GM23338 (cell line): ENCODE results near the gene RMC1. TPM values are rescaled to one million over a fixed set of nuclear protein-coding genes. Genes with fewer than 3 reads are reported as not detected.

ENCODE experiments used
- ATAC-seq: fragments of 200-7000 bp; cut with Tn5 transposase; 3 replicates; pipeline ENCODE4 v1.9.1; 2020
- DNase-seq: peaks from one replicate; pipeline ENCODE4 v3.0.0-alpha.2; 2015; ENCODE audit warnings: low spot score
- H2AFZ ChIP-seq: fragments of 200-600 bp; sonication (generic); 2 replicates; pipeline ENCODE4 v1.8.0; 2016; ENCODE audit warnings: antibody characterized with exemption, mild to moderate bottlenecking, moderate library complexity
- H3F3A ChIP-seq: fragments of 200-600 bp; sonication (generic); replicated peaks from 2 replicates; pipeline ENCODE4 v1.8.0; 2017; ENCODE audit warnings: antibody characterized with exemption, mixed run types, low read depth
- H3K27ac ChIP-seq: fragments of 200-600 bp; sonication (generic); 2 replicates; pipeline ENCODE4 v1.6.1; 2016; ENCODE audit warnings: low read depth
- H3K27me3 ChIP-seq: fragments of 200-600 bp; sonication (generic); 2 replicates; pipeline ENCODE4 v1.8.0; 2016; ENCODE audit warnings: mild to moderate bottlenecking, mixed run types, moderate library complexity; ENCODE audit not compliant: insufficient read depth
- H3K36me3 ChIP-seq: fragments of 200-600 bp; sonication (generic); 2 replicates; pipeline ENCODE4 v1.8.0; 2016; ENCODE audit warnings: mild to moderate bottlenecking; ENCODE audit not compliant: insufficient read depth
- H3K4me1 ChIP-seq: fragments of 200-600 bp; sonication (generic); 2 replicates; pipeline ENCODE4 v1.8.0; 2016; ENCODE audit warnings: mild to moderate bottlenecking, moderate library complexity; ENCODE audit not compliant: insufficient read depth
- H3K4me2 ChIP-seq: fragments of 200-600 bp; sonication (generic); 2 replicates; pipeline ENCODE4 v1.7.1; 2017; ENCODE audit warnings: mixed run types
- H3K4me3 ChIP-seq: fragments of 200-600 bp; sonication (generic); 2 replicates; pipeline ENCODE4 v1.6.1; 2016; ENCODE audit warnings: mixed run types
- H3K79me2 ChIP-seq: fragments of 200-600 bp; sonication (generic); replicated peaks from 2 replicates; pipeline ENCODE4 v1.8.0; 2017; ENCODE audit warnings: mild to moderate bottlenecking; ENCODE audit not compliant: insufficient read depth
- H3K9me2 ChIP-seq: fragments of 200-600 bp; sonication (generic); 2 replicates; pipeline ENCODE4 v1.8.0; 2017; ENCODE audit not compliant: insufficient read depth
- H4K20me1 ChIP-seq: fragments of 200-600 bp; sonication (generic); replicated peaks from 2 replicates; pipeline ENCODE4 v1.8.0; 2017; ENCODE audit warnings: mild to moderate bottlenecking; ENCODE audit not compliant: insufficient read depth
- H3K27ac Mint-ChIP-seq: 2 replicates; pipeline ENCODE4 v1.8.0; 2020; ENCODE audit warnings: inconsistent platforms, mild to moderate bottlenecking, moderate library complexity, mixed read lengths
- H3K27me3 Mint-ChIP-seq: 3 replicates; pipeline ENCODE4 v1.8.0; 2022; ENCODE audit warnings: low read depth, mild to moderate bottlenecking, moderate library complexity, mixed read lengths, inconsistent platforms; ENCODE audit not compliant: insufficient read depth, poor library complexity
- H3K36me3 Mint-ChIP-seq: 3 replicates; pipeline ENCODE4 v1.8.0; 2021; ENCODE audit warnings: low read depth, mild to moderate bottlenecking, inconsistent platforms, moderate library complexity, mixed read lengths
- H3K4me1 Mint-ChIP-seq: 3 replicates; pipeline ENCODE4 v1.8.0; 2020; ENCODE audit warnings: mild to moderate bottlenecking, inconsistent platforms, mixed read lengths
- H3K4me3 Mint-ChIP-seq: 3 replicates; pipeline ENCODE4 v1.8.0; 2021; ENCODE audit warnings: moderate library complexity, mild to moderate bottlenecking, inconsistent platforms, mixed read lengths
- H3K9me3 Mint-ChIP-seq: 3 replicates; pipeline ENCODE4 v1.8.0; 2020; ENCODE audit warnings: moderate library complexity, mild to moderate bottlenecking, inconsistent platforms, mixed read lengths
- CREB1 ChIP-seq: fragments of 250-450 bp; sonication (Bioruptor Pico); IDR thresholded peaks from 2 replicates; pipeline ENCODE4 v1.5.0; 2020; ENCODE audit warnings: low read depth, mild to moderate bottlenecking, moderate library complexity
- CTCF ChIP-seq, 2 experiments: fragments of 200-600 bp in 1 of 2; sonication (generic) in 1 of 2; conservative IDR thresholded peaks; 2 replicates each; pipeline versions ENCODE4 v1.5.1 to v1.6.1; 2016 to 2017; ENCODE audit warnings: antibody characterized with exemption in 2 of 2, low read depth in 2 of 2, mild to moderate bottlenecking in 2 of 2, moderate library complexity in 1 of 2
- ETS1 ChIP-seq: IDR thresholded peaks from 2 replicates; pipeline ENCODE4 v1.6.1; 2016; ENCODE audit warnings: antibody characterized with exemption
- EZH2 ChIP-seq: fragments of 200-600 bp; sonication (generic); IDR thresholded peaks from one replicate; pipeline ENCODE4 v1.8.0; 2017; ENCODE audit warnings: antibody characterized with exemption, mild to moderate bottlenecking, low read depth; ENCODE audit not compliant: unreplicated experiment
- JUNB ChIP-seq: IDR thresholded peaks from one replicate; pipeline ENCODE4 v1.6.1; 2016; ENCODE audit warnings: antibody characterized with exemption; ENCODE audit not compliant: unreplicated experiment
- NANOG ChIP-seq: IDR thresholded peaks from 2 replicates; pipeline ENCODE4 v1.6.1; 2016; ENCODE audit warnings: antibody characterized with exemption, borderline replicate concordance
- POLR2AphosphoS5 ChIP-seq: IDR thresholded peaks from 2 replicates; pipeline ENCODE4 v1.6.1; 2016; ENCODE audit warnings: antibody characterized with exemption, low read depth
- REST ChIP-seq: IDR thresholded peaks from one replicate; pipeline ENCODE4 v1.6.1; 2018; ENCODE audit warnings: antibody characterized with exemption; ENCODE audit not compliant: unreplicated experiment
- STAT1 ChIP-seq: IDR thresholded peaks from one replicate; pipeline ENCODE4 v1.6.1; 2016; ENCODE audit warnings: antibody characterized with exemption; ENCODE audit not compliant: unreplicated experiment
- ZNF114 ChIP-seq: fragments of 250-450 bp; sonication (Bioruptor Pico); IDR thresholded peaks from 2 replicates; pipeline ENCODE4 v1.5.0; 2020; ENCODE audit warnings: mild to moderate bottlenecking, moderate library complexity
- ZNF331 ChIP-seq: fragments of 250-450 bp; sonication (Bioruptor Pico); IDR thresholded peaks from 2 replicates; pipeline ENCODE4 v1.5.0; 2020; ENCODE audit warnings: low read depth, mild to moderate bottlenecking, moderate library complexity
- polyA plus RNA-seq: library from polyadenylated mRNA; unstranded; fragments of >200 nt; fragmentation: Nextera tagmentation; extraction: Ambion mirVana; gene quantifications from 2 replicates; pipeline ENCODE4 v1.2.1, GENCODE V29; 2016
- total RNA-seq: library from RNA; depleted of rRNA; stranded (reverse); fragments of >200 nt; shearing (Covaris generic); gene quantifications from 2 replicates; pipeline ENCODE4 v1.2.3, GENCODE V29; 2014

Gene RMC1
- total and polyA plus RNA-seq, 2 experiments from 2014 or later = 18.9 to 24.6 TPM

GRCh38 chr18:23572012-23572411 lies 68.7 kb downstream of the RMC1 start:
- Histone ChIP-seq H3F3A (no peaks in the 10 kb centered on the region), H4K20me1 (peaks cover 8% of the 10 kb centered on the region; the same call in 1 of the 2 replicates), H3K4me3 (no peak overlapping the region), H3K36me3 (peaks cover 35% of the 10 kb centered on the region; the same call in 1 of the 2 replicates), H3K27me3 (no peaks in the 10 kb centered on the region), H3K79me2 (peaks cover 23% of the 10 kb centered on the region), H3K4me1 (peaks cover 6% of the 10 kb centered on the region), H3K27ac (0 out of 2 replicates have a peak overlapping the region, but pooled peaks have one; percentile 1), H2AFZ (no peak overlapping the region), H3K9me2 (no peaks in the 10 kb centered on the region), H3K4me2 (no peak overlapping the region)
- H3K9me3 Mint-ChIP-seq = no peaks in the 10 kb centered on the region
- H3K36me3 Mint-ChIP-seq = peaks cover 42% of the 10 kb centered on the region
- TF ChIP-seq EZH2 = no peak
- no peak for TF ChIP-seq REST
- TF ChIP-seq POLR2AphosphoS5 = no peak
- TF ChIP-seq NANOG = no peak
- no peak for TF ChIP-seq ETS1
- TF ChIP-seq JUNB = no peak
- no peak for TF ChIP-seq CREB1 (CRISPR knock-in tag)
- TF ChIP-seq CTCF (conservative IDR thresholded peaks at IDR 0.05; ENCODE audit: low read depth in 2 of 2) = no peak
- TF ChIP-seq ZNF331 (CRISPR knock-in tag) = no peak
- TF ChIP-seq ZNF114 = no peak
- no peak for TF ChIP-seq STAT1
- H3K4me3 Mint-ChIP-seq = no peak overlapping the region
- no peak overlapping the region for H3K27ac Mint-ChIP-seq
- no peak for ATAC-seq
- peaks cover 15% of the 10 kb centered on the region for H3K4me1 Mint-ChIP-seq
- H3K27me3 Mint-ChIP-seq = no peaks in the 10 kb centered on the region
- no peak for DNase-seq
